GM12878 (cell line): ENCODE results near the gene RAMACL. TPM values are rescaled to one million over a fixed set of nuclear protein-coding genes. Genes with fewer than 3 reads are reported as not detected.

Source experiments
- ATAC-seq: fragments of 200-7000 bp; cut with Tn5 transposase; 3 replicates; pipeline ENCODE4 v1.9.1; 2020; ENCODE audit warnings: mild to moderate bottlenecking, moderate library complexity
- BruUV-seq: library from RNA; stranded (reverse); fragments of 400-500 nt; replicated peaks from 2 replicates; lab custom pipeline; 2021; lab: Mats Ljungman, UMichigan
- CTCF ChIA-PET: fragments of 300-600 bp; sonication (Branson Sonifier 250); formaldehyde crosslinking; extraction: SDS; loops from one replicate; lab custom pipeline; 2021; ENCODE audit warnings: inconsistent platforms; lab: Yijun Ruan, JAX
- POLR2A ChIA-PET: fragments of 350-600 bp; formaldehyde crosslinking; extraction: SDS; loops from one replicate; lab custom pipeline; 2021; ENCODE audit warnings: inconsistent platforms; lab: Charles Lee
- RAD21 ChIA-PET: fragments of 300-600 bp; sonication (Branson Sonifier 250); formaldehyde crosslinking; loops from one replicate; lab custom pipeline; 2023; ENCODE audit warnings: antibody characterized with exemption; ENCODE audit not compliant: unreplicated experiment; lab: Charles Lee
- SMC1A ChIA-PET: fragments of 300-600 bp; sonication (Branson Sonifier 250); formaldehyde crosslinking; loops from one replicate; lab custom pipeline; 2023; ENCODE audit not compliant: unreplicated experiment, uncharacterized antibody; lab: Charles Lee
- DNase-seq: peaks from one replicate; pipeline ENCODE4 v3.0.0-alpha.2; 2011; ENCODE audit warnings: low read depth, low spot score
- FAIRE-seq: peaks from 3 replicates; lab custom pipeline; 2011; peaks lifted over from hg19 to GRCh38; lab: Jason Lieb, UNC
- H2AFZ ChIP-seq: 2 replicates; pipeline ENCODE4 v1.6.0; 2011; ENCODE audit warnings: low read depth, low read length, control low read depth; ENCODE audit not compliant: control insufficient read depth
- H3K27ac ChIP-seq: 2 replicates; pipeline ENCODE4 v1.5.1; 2011; ENCODE audit warnings: control low read depth; ENCODE audit not compliant: control insufficient read depth, insufficient read depth
- H3K27me3 ChIP-seq, 2 experiments: replicated peaks in 1 of 2; 2 replicates each; pipeline versions ENCODE4 v1.6.0 to v1.6.1; 2011; ENCODE audit warnings: low read length in 1 of 2; ENCODE audit not compliant: control insufficient read depth in 2 of 2, insufficient read depth in 2 of 2
- H3K36me3 ChIP-seq, 2 experiments: 2 replicates each; pipeline ENCODE4 v1.5.1; 2011; ENCODE audit warnings: low read length in 1 of 2; ENCODE audit not compliant: control insufficient read depth in 2 of 2, insufficient read depth in 2 of 2
- H3K4me1 ChIP-seq: 2 replicates; pipeline ENCODE4 v1.6.1; 2011; ENCODE audit warnings: mild to moderate bottlenecking, low read length, moderate library complexity, mixed read lengths; ENCODE audit not compliant: control insufficient read depth, insufficient read depth
- H3K4me2 ChIP-seq: 2 replicates; pipeline ENCODE4 v1.6.0; 2011; ENCODE audit warnings: control low read depth; ENCODE audit not compliant: control insufficient read depth, insufficient read depth
- H3K4me3 ChIP-seq: fragments of 200-600 bp; sonication (generic); 2 replicates; pipeline ENCODE4 v1.5.1; 2016
- H3K79me2 ChIP-seq: 2 replicates; pipeline ENCODE4 v1.6.0; 2011; ENCODE audit warnings: low read length; ENCODE audit not compliant: control insufficient read depth, insufficient read depth
- H3K9ac ChIP-seq: 2 replicates; pipeline ENCODE4 v1.8.0; 2011; ENCODE audit warnings: low read length, control low read depth, mixed read lengths; ENCODE audit not compliant: control insufficient read depth, insufficient read depth
- H3K9me3 ChIP-seq: replicated peaks from 3 replicates; pipeline ENCODE4 v1.5.1; 2011; ENCODE audit warnings: mild to moderate bottlenecking, low read length; ENCODE audit not compliant: control insufficient read depth, insufficient read depth
- H4K20me1 ChIP-seq: 2 replicates; pipeline ENCODE4 v1.6.0; 2011; ENCODE audit not compliant: control insufficient read depth, insufficient read depth
- ASH2L ChIP-seq: fragments of 300-600, 200-600 bp; sonication (generic); IDR thresholded peaks from 2 replicates; pipeline ENCODE4 v1.6.1; 2017; ENCODE audit warnings: low read depth, mild to moderate bottlenecking, borderline replicate concordance
- BCL11A ChIP-seq: IDR thresholded peaks from 2 replicates; pipeline ENCODE4 v1.6.1; 2011; ENCODE audit warnings: low read depth, low read length
- CBX5 ChIP-seq: sonication (generic); IDR thresholded peaks from 2 replicates; pipeline ENCODE4 v1.6.1; 2016; ENCODE audit warnings: low read depth, moderate library complexity, mild to moderate bottlenecking, inconsistent platforms
- CEBPB ChIP-seq, 2 experiments: fragments of 150-350 bp in 1 of 2; IDR thresholded peaks; 2 replicates each; pipeline ENCODE4 v1.6.1; 2012 to 2014; ENCODE audit warnings: low read depth in 2 of 2, low read length in 2 of 2, borderline replicate concordance in 1 of 2, inconsistent platforms in 1 of 2
- EGR1 ChIP-seq, 2 experiments: IDR thresholded peaks; 1 replicate in 1 of 2; 2 replicates in 1 of 2; pipeline ENCODE4 v1.6.1; 2011 to 2012; ENCODE audit warnings: low read depth in 2 of 2, low read length in 2 of 2, borderline replicate concordance in 1 of 2, mild to moderate bottlenecking in 1 of 2, moderate library complexity in 1 of 2
- ETV6 ChIP-seq, 2 experiments: fragments of 450-650 bp in 1 of 2; IDR thresholded peaks in 1 of 2; conservative IDR thresholded peaks in 1 of 2; 2 replicates each; pipeline ENCODE4 v1.6.1; 2014; ENCODE audit warnings: antibody characterized with exemption in 1 of 2, borderline replicate concordance in 1 of 2, low read depth in 1 of 2, mild to moderate bottlenecking in 1 of 2, moderate library complexity in 1 of 2
- MEF2B ChIP-seq: fragments of 450-650 bp; IDR thresholded peaks from 2 replicates; pipeline ENCODE4 v1.6.1; 2018; ENCODE audit warnings: mild to moderate bottlenecking, moderate library complexity; ENCODE audit not compliant: partially characterized antibody, poor library complexity, severe bottlenecking
- MTA2 ChIP-seq: fragments of 450-650 bp; IDR thresholded peaks from 2 replicates; pipeline ENCODE4 v1.6.1; 2016; ENCODE audit warnings: low read depth, mild to moderate bottlenecking, moderate library complexity
- RELA ChIP-seq: fragments of 450-650 bp; IDR thresholded peaks from 2 replicates; pipeline ENCODE4 v1.8.0; 2014; ENCODE audit warnings: borderline replicate concordance; ENCODE audit not compliant: partially characterized antibody
- TCF3 ChIP-seq: IDR thresholded peaks from 2 replicates; pipeline ENCODE4 v1.6.1; 2012; ENCODE audit warnings: low read depth, mild to moderate bottlenecking, low read length, borderline replicate concordance; ENCODE audit not compliant: insufficient read depth
- YY1 ChIP-seq: IDR thresholded peaks from 2 replicates; pipeline ENCODE4 v1.6.1; 2011; ENCODE audit warnings: low read depth, mild to moderate bottlenecking, low read length
- ZNF207 ChIP-seq: fragments of 450-650 bp; IDR thresholded peaks from 2 replicates; pipeline ENCODE4 v1.6.1; 2014; ENCODE audit warnings: antibody characterized with exemption, mild to moderate bottlenecking, borderline replicate concordance
- WGBS: methylation state at CpG from one replicate; pipeline ENCODE4 v1.1.6; 2016; ENCODE audit warnings: low lambda C conversion rate; ENCODE audit not compliant: insufficient replicate concordance, insufficient coverage; ENCODE audit errors: missing lambda C conversion rate; 5-methylcytosine and 5-hydroxymethylcytosine counted together
- in situ Hi-C: fragments of 300-500 bp; cut with MboI; formaldehyde crosslinking; loops from 9 replicates; pipeline ENCODE4 v1.14.3; 2018; ENCODE audit warnings: mixed read lengths
- intact Hi-C: fragments of 100-400 bp; cut with micrococcal nuclease; formaldehyde crosslinking; loops from one replicate; pipeline ENCODE4 v1.14.2; 2022; ENCODE audit not compliant: unreplicated experiment
- polyA plus RNA-seq, 11 experiments: library from polyadenylated mRNA; depleted of rRNA in 4 of 11; unstranded in 6 of 11; stranded (reverse) in 5 of 11; fragments of >200 nt; fragmentation: Nextera tagmentation in 4 of 11; fragmentation: Illumina TruSeq in 1 of 11; extraction: Ambion mirVana in 4 of 11; extraction: Trizol in 1 of 11; gene quantifications; 1 replicate in 1 of 11; 2 replicates in 10 of 11; pipeline versions ENCODE4 v1.2.1 to v1.2.3, GENCODE V29; 2011 to 2016; ENCODE audit warnings: inconsistent platforms in 2 of 11, missing spikeins in 2 of 11, low read depth in 1 of 11
- total RNA-seq, 4 experiments: library from RNA; depleted of rRNA in 3 of 4; stranded (reverse); fragments of >200 nt in 3 of 4; fragmentation: Illumina TruSeq in 1 of 4; extraction: Trizol in 1 of 4; gene quantifications; 2 replicates each; pipeline versions ENCODE4 v1.2.1 to v1.2.3, GENCODE V29; 2013 to 2021
- TF ChIP-seq, protein P1 (sequence below): fragments of 450-650 bp; IDR thresholded peaks from 2 replicates; pipeline ENCODE4 v1.6.1; 2014; ENCODE audit warnings: mild to moderate bottlenecking
- TF ChIP-seq, protein P2 (sequence below): fragments of 450-650 bp; conservative IDR thresholded peaks from 2 replicates; pipeline ENCODE4 v1.6.1; 2017; ENCODE audit warnings: mild to moderate bottlenecking, moderate library complexity
- TF ChIP-seq, protein P3 (sequence below): fragments of 450-650 bp; IDR thresholded peaks from 2 replicates; pipeline ENCODE4 v1.6.1; 2017; ENCODE audit warnings: antibody characterized with exemption, mild to moderate bottlenecking, moderate library complexity

The RAMACL gene
- total and polyA plus RNA-seq, 10 of the 15 experiments (the other 5 are each of a cell fraction or from before 2014, with no cell fraction given), result 0.09 to 1.3 (median 0.31) TPM; not detected in 1

DNA sequence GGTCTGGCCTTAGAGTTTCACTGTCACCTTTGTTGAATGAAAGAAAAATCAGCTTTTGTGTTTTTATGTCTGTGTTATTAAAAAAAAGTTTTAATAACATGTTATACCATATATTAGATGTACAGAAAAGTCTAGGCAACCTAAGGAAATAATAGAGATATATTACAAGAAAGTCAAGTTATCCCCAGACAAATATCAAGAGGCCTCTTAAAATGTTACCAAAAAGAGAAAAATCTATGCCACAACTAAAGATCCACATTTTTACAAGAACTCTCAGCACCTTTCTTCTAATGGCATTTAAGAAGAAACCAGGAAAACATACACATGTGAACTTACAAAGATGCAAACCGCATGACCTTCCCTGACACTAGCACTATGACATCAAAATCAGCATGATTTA, 26.8 kb downstream of the RAMACL start (continued):
- no peak for TF ChIP-seq TCF3
- TF ChIP-seq BCL11A, result no peak
- no peak for TF ChIP-seq MTA2
- TF ChIP-seq CEBPB (IDR thresholded peaks at IDR 0.05; ENCODE audit: borderline replicate concordance in 1 of 2, low read depth in 2 of 2, low read length in 2 of 2), result no peak
- TF ChIP-seq ASH2L, result no peak
- TF ChIP-seq, protein P1, sequence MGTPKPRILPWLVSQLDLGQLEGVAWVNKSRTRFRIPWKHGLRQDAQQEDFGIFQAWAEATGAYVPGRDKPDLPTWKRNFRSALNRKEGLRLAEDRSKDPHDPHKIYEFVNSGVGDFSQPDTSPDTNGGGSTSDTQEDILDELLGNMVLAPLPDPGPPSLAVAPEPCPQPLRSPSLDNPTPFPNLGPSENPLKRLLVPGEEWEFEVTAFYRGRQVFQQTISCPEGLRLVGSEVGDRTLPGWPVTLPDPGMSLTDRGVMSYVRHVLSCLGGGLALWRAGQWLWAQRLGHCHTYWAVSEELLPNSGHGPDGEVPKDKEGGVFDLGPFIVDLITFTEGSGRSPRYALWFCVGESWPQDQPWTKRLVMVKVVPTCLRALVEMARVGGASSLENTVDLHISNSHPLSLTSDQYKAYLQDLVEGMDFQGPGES, result no peak

- ChIA-PET CTCF (no interaction called here), POLR2A (no interaction called here), RAD21 (no interaction called here), SMC1A (no interaction called here)
- Histone ChIP-seq H3K27ac (no peak overlapping the region), H3K4me1 (no peaks in the 10 kb centered on the region), H3K4me3 (no peak overlapping the region), H3K36me3 (no peaks in the 10 kb centered on the region), H3K9ac (no peak overlapping the region), H3K4me2 (no peak overlapping the region), H3K79me2 (no peaks in the 10 kb centered on the region), H3K9me3 (no peaks in the 10 kb centered on the region; the same call in 2 of the 3 replicates), H3K27me3 (no peaks in the 10 kb centered on the region), H2AFZ (no peak overlapping the region), H4K20me1 (no peaks in the 10 kb centered on the region)
- DNase-seq, result no peak
- no peak for FAIRE-seq
- no TSS peak for BruUV-seq
- 49% methylated on average over 5 of the region's 5 CpGs for WGBS
- no peak for ATAC-seq
- intact Hi-C loops (no loop called here), in situ Hi-C loops (no loop called here)
- TF ChIP-seq, protein P2, sequence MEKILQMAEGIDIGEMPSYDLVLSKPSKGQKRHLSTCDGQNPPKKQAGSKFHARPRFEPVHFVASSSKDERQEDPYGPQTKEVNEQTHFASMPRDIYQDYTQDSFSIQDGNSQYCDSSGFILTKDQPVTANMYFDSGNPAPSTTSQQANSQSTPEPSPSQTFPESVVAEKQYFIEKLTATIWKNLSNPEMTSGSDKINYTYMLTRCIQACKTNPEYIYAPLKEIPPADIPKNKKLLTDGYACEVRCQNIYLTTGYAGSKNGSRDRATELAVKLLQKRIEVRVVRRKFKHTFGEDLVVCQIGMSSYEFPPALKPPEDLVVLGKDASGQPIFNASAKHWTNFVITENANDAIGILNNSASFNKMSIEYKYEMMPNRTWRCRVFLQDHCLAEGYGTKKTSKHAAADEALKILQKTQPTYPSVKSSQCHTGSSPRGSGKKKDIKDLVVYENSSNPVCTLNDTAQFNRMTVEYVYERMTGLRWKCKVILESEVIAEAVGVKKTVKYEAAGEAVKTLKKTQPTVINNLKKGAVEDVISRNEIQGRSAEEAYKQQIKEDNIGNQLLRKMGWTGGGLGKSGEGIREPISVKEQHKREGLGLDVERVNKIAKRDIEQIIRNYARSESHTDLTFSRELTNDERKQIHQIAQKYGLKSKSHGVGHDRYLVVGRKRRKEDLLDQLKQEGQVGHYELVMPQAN, result no peak
- TF ChIP-seq CBX5, result no peak
- no peak for TF ChIP-seq ZNF207
- TF ChIP-seq YY1, result no peak
- no peak for TF ChIP-seq MEF2B
- TF ChIP-seq, protein P3, sequence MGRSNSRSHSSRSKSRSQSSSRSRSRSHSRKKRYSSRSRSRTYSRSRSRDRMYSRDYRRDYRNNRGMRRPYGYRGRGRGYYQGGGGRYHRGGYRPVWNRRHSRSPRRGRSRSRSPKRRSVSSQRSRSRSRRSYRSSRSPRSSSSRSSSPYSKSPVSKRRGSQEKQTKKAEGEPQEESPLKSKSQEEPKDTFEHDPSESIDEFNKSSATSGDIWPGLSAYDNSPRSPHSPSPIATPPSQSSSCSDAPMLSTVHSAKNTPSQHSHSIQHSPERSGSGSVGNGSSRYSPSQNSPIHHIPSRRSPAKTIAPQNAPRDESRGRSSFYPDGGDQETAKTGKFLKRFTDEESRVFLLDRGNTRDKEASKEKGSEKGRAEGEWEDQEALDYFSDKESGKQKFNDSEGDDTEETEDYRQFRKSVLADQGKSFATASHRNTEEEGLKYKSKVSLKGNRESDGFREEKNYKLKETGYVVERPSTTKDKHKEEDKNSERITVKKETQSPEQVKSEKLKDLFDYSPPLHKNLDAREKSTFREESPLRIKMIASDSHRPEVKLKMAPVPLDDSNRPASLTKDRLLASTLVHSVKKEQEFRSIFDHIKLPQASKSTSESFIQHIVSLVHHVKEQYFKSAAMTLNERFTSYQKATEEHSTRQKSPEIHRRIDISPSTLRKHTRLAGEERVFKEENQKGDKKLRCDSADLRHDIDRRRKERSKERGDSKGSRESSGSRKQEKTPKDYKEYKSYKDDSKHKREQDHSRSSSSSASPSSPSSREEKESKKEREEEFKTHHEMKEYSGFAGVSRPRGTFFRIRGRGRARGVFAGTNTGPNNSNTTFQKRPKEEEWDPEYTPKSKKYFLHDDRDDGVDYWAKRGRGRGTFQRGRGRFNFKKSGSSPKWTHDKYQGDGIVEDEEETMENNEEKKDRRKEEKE, result no peak
- no peak for TF ChIP-seq EGR1 (IDR thresholded peaks at IDR 0.05; ENCODE audit: borderline replicate concordance in 1 of 2, low read depth in 2 of 2, low read length in 2 of 2)
- TF ChIP-seq RELA, result no peak
- no peak for TF ChIP-seq ETV6 (conservative IDR thresholded peaks at IDR 0.05 in 1 of 2, IDR thresholded peaks at IDR 0.05 in 1 of 2; ENCODE audit: borderline replicate concordance in 1 of 2, low read depth in 1 of 2)
These were observed 27.3 kb downstream of the RAMACL start for GRCh38 chr6:166559211-166559610.
